NCI-H2029 treated with DMSO at 0.1 percent for 48 hours (cell line): ENCODE data around the gene NTHL1.

ENCODE experiments used
- DNase-seq: peaks from one replicate; lab custom pipeline; 2025; lab: John Stamatoyannopoulos, UW

The NTHL1 gene

DNA sequence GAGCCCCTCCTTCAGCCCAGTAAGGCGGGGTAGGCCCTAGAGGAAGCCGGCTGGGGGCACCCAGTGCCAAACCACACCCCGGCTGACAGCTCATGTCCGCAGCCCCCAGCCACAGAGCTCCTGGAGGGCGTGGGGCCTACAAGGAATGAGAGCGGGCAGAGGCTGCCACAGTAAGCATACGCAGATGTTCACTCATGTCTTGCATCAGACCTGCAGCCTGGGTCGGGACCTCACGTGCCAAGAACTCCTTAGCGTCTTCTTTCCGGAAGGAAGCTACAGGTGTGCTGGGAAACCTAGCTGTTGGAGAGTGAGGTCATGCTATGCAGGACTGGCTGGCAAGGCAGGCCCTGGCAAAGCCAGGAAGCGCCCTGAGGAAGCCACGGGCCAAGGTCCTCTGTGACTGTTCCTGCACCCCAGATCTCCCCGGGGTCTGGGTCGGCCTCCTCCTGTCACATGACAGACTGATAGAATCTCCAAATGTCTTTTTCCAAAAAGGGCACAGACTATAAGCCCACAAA lies 39.6 kb downstream of the NTHL1 start:
- DNase-seq: peak; percentile 24

DNA sequence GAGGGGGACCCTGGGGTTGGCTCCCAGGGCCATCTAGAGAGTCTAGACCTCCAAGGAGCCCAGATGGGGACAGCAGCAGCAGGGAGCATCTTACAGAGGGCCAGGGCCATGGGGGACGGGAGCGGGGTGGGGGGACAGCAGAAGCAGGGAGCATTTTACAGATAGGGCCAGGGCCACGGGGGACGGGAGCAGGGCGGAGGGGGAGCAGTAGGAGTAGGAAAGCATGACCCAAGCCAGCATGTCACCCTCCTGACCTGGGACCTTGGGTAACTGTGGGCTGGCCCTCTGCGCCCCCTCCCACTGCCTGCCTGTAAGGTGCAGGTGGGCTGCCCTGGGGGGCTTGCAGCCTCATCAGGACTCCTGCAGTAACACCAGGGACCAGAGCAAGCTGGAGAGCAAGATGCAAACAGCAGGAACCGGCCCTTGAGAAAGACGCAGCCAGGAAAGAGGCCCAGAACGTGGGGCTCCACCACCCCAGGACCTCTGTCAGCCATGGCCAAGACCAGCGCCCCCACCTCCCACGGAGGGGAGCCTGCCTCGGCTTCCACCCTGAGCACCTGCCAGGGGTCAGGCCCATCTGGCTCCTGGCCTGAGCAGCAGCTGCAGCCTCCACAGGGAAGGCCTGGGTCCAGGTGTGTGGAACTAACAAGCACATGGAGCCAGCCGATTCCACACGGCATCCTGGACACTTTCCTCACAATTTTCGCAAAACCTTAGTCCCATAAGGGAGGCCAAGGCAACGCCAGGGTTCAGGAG lies 40.4 kb downstream of the NTHL1 start:
- no peak for DNase-seq

DNA sequence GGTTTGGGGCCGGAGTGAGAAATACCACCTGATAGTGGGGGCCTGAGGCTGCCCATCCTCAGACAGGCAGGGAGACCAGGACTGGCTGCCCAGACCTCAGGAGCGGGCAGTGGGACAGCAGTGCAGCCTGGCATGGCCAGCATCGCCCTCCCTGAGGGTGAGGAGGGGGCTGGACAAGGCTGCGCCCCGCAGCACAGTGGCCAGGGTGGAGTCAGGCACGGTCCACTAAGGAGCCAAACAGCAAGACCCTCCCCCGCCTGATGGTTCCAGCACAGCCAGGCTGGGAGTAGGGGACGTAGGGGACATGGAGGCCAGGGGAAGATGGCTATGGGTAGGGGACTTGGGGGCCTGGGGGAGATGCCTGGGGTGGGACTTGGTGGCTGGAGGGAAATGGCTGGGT lies 41.3 kb downstream of the NTHL1 start:
- DNase-seq: no peak

DNA sequence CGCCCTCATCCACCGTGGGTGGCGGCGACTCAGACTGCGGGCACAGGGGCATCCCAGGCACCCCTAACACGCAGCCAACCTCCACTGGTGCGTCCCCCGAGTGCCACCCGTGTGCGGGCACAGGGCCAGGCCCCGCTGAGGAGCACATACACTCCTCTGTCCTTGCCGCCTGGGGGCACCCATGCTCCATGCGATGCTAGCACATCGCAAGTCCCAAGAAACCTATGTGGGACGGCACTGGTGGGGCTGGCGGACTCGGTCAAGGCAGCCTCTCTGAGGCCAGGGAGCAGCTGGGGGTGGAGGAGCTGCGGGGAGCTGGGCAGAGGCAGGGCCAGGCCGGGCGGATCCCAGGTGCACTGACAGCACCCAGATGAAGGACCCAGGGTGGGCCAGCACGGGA lies 42.0 kb downstream of the NTHL1 start:
- no peak for DNase-seq

- no peak for DNase-seq
These were observed 42.7 kb downstream of the NTHL1 start for GRCh38 chr16:2004795-2005517.

DNA sequence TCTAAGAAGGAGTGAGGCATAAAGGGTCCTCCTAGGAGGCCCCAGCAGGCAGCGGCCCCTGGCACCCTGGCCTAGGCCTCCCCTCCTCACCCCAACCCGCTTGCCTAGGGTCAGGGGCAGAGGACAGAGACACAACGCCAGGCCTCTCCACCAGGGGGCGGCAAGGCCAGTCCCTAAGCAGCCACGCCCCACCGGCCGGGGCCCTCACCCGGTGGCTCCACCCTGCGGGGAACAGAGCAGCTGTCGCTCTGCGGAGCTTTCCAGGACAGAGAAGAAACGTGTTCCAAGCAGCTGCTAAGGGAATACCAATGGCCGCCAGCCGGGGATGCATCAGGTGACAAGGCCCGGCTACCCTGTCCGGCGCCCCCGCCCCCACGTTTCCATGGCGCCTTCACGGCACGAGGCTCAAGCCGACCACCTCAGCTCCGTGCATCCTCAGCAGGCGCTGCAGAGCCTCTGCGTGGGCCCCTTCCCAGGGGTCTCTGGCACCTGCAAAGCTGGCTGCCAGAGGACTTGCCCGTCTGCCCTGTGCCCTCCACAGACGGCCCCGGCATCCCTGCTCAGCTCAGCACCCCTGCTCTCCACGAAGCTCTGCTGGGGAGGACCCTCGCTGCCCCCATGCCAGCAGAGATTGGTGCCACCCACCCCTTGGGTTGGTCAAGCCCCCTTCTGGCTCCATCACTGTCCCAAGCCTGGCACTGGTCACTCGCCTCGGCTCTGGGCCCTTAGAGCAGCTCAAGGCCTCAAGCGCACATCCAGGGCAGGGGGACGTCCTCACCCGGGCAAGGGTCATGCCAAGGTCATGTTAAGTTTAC lies 43.6 kb downstream of the NTHL1 start:
- DNase-seq: peak; percentile 56

DNA sequence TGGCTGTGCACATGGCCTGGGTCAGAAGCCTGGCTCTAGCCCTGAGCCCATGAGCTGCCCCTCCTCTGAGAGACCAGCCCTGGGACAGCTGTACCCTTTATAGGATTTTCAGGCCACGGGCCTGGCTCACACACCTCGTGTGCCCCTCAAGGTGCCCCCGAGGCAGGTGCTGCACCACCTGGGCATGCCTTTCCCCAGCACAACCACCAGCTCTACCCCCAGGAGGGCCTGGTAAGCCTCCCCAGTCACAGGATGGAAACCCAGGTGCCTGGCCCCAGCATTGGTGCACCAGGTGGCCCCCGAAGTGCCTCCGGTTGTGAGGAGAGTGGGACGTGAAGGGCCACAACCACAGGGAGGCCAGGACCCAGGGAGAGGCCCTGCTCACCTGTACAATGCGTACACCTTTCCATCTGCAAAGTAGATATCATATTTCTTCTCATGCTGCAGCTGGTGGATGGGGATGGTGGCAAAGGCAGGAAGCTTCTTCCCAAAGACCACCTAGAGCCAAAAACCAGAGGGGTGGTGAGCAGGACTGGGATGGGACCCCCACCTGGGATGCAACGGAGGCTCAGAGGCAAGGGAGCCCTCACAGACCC lies 44.3 kb downstream of the NTHL1 start:
- DNase-seq: no peak

- DNase-seq: no peak
These were observed 45.0 kb downstream of the NTHL1 start for GRCh38 chr16:2002406-2003230.

- DNase-seq: no peak
These were observed 45.9 kb downstream of the NTHL1 start for GRCh38 chr16:2001456-2002355.

DNA sequence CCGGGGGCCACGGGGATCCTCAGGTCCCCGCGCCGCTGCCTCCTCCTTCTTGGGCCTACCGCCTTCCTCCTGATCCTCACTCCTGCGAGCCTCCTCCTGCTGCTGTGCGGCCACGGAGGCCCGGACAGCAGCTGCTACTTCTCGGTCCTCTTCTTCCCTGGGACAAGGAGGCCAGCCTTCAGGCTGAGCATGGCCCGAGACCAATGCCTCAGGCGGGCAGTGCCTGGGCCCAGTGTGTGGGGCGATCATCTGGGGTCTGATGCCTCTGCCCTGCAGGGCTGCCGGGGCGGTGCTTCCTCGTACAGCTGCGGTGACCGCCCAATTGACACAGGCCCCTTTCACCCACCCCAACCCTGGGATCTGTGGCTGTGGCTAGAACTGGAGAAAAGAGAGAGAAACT lies 46.6 kb downstream of the NTHL1 start:
- no peak for DNase-seq

GRCh38 chr16:1999866-2000514 lies 47.6 kb downstream of the NTHL1 start:
- DNase-seq: no peak

DNA sequence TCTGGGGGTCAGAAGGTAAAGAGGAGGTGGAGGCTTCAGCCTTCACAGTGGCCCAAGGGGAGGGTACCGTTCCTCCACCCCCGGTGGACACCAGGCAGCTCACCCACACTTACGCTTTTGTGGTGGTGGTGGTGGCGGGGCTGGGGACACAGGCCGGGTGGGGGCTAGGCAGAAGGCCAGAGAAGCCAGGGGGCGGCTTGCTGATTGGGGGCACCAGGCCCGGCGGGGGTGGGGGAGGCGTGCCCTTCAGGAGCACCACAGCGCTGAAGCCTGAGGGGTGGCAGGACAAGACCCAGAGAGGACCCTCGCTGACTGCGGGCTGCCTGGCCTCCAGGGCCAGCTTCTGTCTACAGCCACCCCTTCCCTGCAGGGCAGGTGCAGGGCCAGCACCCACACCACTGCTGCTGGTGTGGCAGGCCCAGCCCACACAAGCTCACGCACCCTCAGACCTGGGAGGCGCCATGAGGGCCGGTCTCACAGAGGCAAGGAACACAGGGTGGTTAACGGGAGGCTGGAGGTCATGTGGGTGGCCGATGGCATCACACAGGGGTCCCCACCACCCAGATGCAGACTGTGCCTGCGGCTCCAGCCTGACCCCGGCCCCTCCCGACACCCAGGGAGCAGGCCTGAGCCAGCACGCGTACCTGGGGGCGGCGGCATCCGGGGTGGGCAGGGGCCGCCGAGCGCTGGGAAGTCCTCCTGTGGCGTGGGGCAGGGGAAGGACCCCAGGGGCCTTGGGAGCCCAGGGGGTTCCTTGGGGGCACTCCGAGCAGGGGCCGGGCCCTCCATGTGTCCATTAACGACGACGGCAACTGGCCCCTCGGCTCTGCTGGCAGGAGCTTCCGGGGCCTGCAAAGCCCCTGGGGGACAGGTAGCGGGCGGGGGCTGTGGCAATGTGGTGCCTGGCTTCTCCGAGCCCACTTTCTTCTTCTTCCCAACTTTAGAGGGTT lies 48.5 kb downstream of the NTHL1 start:
- no peak for DNase-seq

DNA sequence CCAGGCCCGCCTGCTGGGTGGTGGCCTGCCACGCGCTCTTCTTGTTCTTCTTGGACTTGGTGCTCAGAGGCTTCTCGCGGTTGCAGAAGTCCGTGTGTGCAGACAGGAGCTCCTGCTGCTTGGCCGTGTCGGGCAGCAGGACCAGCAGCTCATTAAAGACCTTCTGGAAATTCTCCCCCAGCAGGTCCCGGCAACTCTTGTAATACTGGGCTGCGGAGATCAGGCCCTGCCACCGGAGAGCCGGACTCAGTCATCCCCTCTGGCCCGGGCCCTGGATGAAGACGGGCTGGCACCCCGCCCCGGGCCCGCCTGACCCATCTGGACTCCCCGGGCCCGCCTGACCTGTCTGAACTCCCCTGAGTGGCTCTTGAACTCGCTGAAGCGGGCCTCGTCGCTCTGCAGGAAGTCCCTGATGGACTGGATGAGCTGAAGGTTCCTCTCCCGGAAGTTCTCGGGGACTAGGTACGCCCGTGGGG lies 49.2 kb downstream of the NTHL1 start:
- no peak for DNase-seq

- no peak for DNase-seq
These were observed 49.9 kb downstream of the NTHL1 start for GRCh38 chr16:1997494-1998359.

GRCh38 chr16:1993731-1994131 lies 53.9 kb downstream of the NTHL1 start:
- peak; percentile 19 for DNase-seq

- no peak for DNase-seq
These were observed 54.8 kb downstream of the NTHL1 start for GRCh38 chr16:1992704-1993317.
